B cell (primary cell): ENCODE measurements around the gene DPP4. TPM values are rescaled to one million over a fixed set of nuclear protein-coding genes. Genes with fewer than 3 reads are reported as not detected.

Experiments
- ATAC-seq: fragments of 200-7000 bp; cut with Tn5 transposase; one replicate; pipeline ENCODE4 v1.10.0; 2021; ENCODE audit warnings: low read depth, mild to moderate bottlenecking, moderate number of reproducible peaks, moderate library complexity
- CTCF ChIA-PET: fragments of 350-600 bp; sonication (Branson Sonifier 250); formaldehyde crosslinking; loops from one replicate; lab custom pipeline; 2021; ENCODE audit warnings: antibody characterized with exemption, inconsistent platforms; lab: Charles Lee
- POLR2A ChIA-PET: fragments of 350-600 bp; sonication (Branson Sonifier 250); formaldehyde crosslinking; loops from one replicate; lab custom pipeline; 2021; ENCODE audit warnings: antibody characterized with exemption; lab: Charles Lee
- DNase-seq: peaks from one replicate; pipeline ENCODE4 v3.0.0; 2013
- H2AFZ ChIP-seq: 2 replicates; pipeline ENCODE4 v1.6.1; 2012; ENCODE audit warnings: mild to moderate bottlenecking, low read depth, low read length; ENCODE audit not compliant: insufficient read depth, poor library complexity, severe bottlenecking
- H3K27ac ChIP-seq, 2 donors: 1 replicate in 1 of 2; 2 replicates in 1 of 2; pipeline ENCODE4 v1.5.1; 2012 to 2013; ENCODE audit warnings: low read length in 2 of 2, mild to moderate bottlenecking in 2 of 2, moderate library complexity in 1 of 2
- H3K27me3 ChIP-seq, 4 experiments: fragments of 200-600 bp in 1 of 4; sonication (generic) in 1 of 4; replicated peaks in 1 of 4; 1 replicate in 2 of 4; 2 replicates in 2 of 4; pipeline versions ENCODE4 v1.6.1 to v1.7.0; 2013 to 2016; ENCODE audit warnings: low read length in 3 of 4, mild to moderate bottlenecking in 2 of 4, mixed read lengths in 1 of 4, moderate library complexity in 1 of 4; ENCODE audit not compliant: insufficient read depth in 4 of 4, control insufficient read depth in 3 of 4; ENCODE audit errors: control extremely low read depth in 1 of 4
- H3K36me3 ChIP-seq, 2 experiments: replicated peaks in 1 of 2; 1 replicate in 1 of 2; 2 replicates in 1 of 2; pipeline versions ENCODE4 v1.6.1 to v1.7.1; 2013; ENCODE audit warnings: low read length in 1 of 2; ENCODE audit not compliant: insufficient read depth in 2 of 2, control insufficient read depth in 1 of 2; ENCODE audit errors: control extremely low read depth in 1 of 2, extremely low read depth in 1 of 2
- H3K4me1 ChIP-seq, 2 donors: fragments of 200-600 bp in 1 of 2; sonication (generic) in 1 of 2; 1 replicate in 1 of 2; 2 replicates in 1 of 2; pipeline versions ENCODE4 v1.5.1 to v1.6.1; 2013 to 2017; ENCODE audit warnings: low read length in 2 of 2; ENCODE audit not compliant: control insufficient read depth in 2 of 2, insufficient read depth in 2 of 2
- H3K4me2 ChIP-seq: replicated peaks from 2 replicates; pipeline ENCODE3; 2012; ENCODE audit warnings: mild to moderate bottlenecking, low read depth, low read length; ENCODE audit not compliant: poor library complexity, severe bottlenecking
- H3K4me3 ChIP-seq, 5 experiments: fragments of 200-600 bp in 1 of 5; sonication (generic) in 1 of 5; 1 replicate in 3 of 5; 2 replicates in 2 of 5; pipeline versions ENCODE4 v1.5.1 to v1.7.0; 2011 to 2016; ENCODE audit warnings: low read length in 4 of 5, mild to moderate bottlenecking in 4 of 5, low read depth in 2 of 5, control low read depth in 1 of 5, moderate library complexity in 1 of 5; ENCODE audit not compliant: insufficient read depth in 1 of 5; ENCODE audit errors: control extremely low read depth in 1 of 5, extremely low read depth in 1 of 5
- H3K79me2 ChIP-seq: fragments of 200-600 bp; sonication (generic); one replicate; pipeline ENCODE4 v1.6.0; 2016; ENCODE audit warnings: low read length; ENCODE audit not compliant: control insufficient read depth, insufficient read depth
- H3K9ac ChIP-seq: fragments of 200-600 bp; sonication (generic); 2 replicates; pipeline ENCODE4 v1.6.1; 2017; ENCODE audit warnings: mild to moderate bottlenecking, low read length, moderate library complexity
- H3K9me3 ChIP-seq, 3 donors: one replicate each; pipeline versions ENCODE4 v1.6.1 to v1.7.1; 2013; ENCODE audit warnings: low read length in 2 of 3; ENCODE audit not compliant: control insufficient read depth in 2 of 3, insufficient read depth in 1 of 3; ENCODE audit errors: control extremely low read depth in 1 of 3
- H4K20me1 ChIP-seq: 2 replicates; pipeline ENCODE4 v1.6.0; 2012; ENCODE audit warnings: mild to moderate bottlenecking, low read length; ENCODE audit not compliant: insufficient read depth, control insufficient read depth, poor library complexity, severe bottlenecking
- H3K27ac Mint-ChIP-seq: one replicate; pipeline ENCODE4 v1.8.0; 2021; ENCODE audit warnings: mixed read lengths
- H3K27me3 Mint-ChIP-seq: one replicate; pipeline ENCODE4 v1.8.0; 2021; ENCODE audit warnings: mixed read lengths
- H3K4me1 Mint-ChIP-seq: one replicate; pipeline ENCODE4 v1.8.0; 2021; ENCODE audit warnings: mixed read lengths
- H3K4me3 Mint-ChIP-seq: one replicate; pipeline ENCODE4 v1.8.0; 2021; ENCODE audit warnings: mixed read lengths
- H3K9me3 Mint-ChIP-seq: one replicate; pipeline ENCODE4 v1.8.0; 2022; ENCODE audit warnings: mixed read lengths; ENCODE audit not compliant: insufficient read depth
- EZH2 ChIP-seq: IDR thresholded peaks from 2 replicates; pipeline ENCODE4 v1.6.1; 2012; ENCODE audit warnings: borderline replicate concordance, low read depth, mild to moderate bottlenecking, moderate library complexity, low read length; ENCODE audit not compliant: insufficient read depth, poor library complexity, severe bottlenecking
- WGBS: methylation state at CpG from one replicate; pipeline ENCODE4 v1.1.5; 2013; ENCODE audit warnings: missing lambda C conversion rate; ENCODE audit not compliant: insufficient coverage; 5-methylcytosine and 5-hydroxymethylcytosine counted together
- intact Hi-C: fragments of 100-400 bp; cut with micrococcal nuclease; formaldehyde crosslinking; loops from one replicate; pipeline ENCODE4 v1.10.0; 2022
- polyA plus RNA-seq: library from polyadenylated mRNA; depleted of rRNA; stranded (reverse); fragments of >200 nt; gene quantifications from 2 replicates; pipeline ENCODE4 v1.2.3, GENCODE V29; 2012
- total RNA-seq, 2 donors: library from RNA; stranded (reverse); fragments of 120-200 nt in 1 of 2; gene quantifications; 1 replicate in 1 of 2; 2 replicates in 1 of 2; pipeline versions ENCODE4 v1.2.3 to v1.2.4, GENCODE V29; 2013 to 2022
- TF ChIP-seq, protein P1 (sequence below): fragments of 200-600 bp; IDR thresholded peaks from one replicate; pipeline ENCODE4 v1.8.0; 2022; ENCODE audit warnings: antibody characterized with exemption, mild to moderate bottlenecking

DPP4 gene
- total and polyA plus RNA-seq, 2 donors (not counting 1 experiment from before 2014, with no cell fraction given): 0.18 to 1.2 TPM

DNA sequence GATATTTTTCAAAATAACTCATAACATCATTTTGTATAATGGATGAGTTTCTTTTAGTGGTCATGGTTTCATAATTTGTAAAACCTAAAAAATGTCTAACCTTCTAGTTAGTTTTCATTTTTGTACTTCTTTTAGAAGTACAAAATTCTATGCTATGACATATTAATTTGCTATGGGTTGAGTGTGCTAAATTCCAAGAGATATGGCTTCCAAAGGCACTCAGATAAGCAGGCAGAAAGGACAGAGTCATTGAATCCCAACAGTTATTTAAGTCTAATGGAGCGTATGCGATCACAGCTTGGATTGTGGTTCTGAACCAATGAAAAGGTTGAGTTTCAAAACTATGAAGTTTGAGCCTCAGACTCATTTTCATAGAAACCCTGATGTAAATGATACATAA is 41.1 kb upstream of the DPP4 start:
- H2AFZ ChIP-seq: no peak overlapping the region
- H3K27ac Mint-ChIP-seq: no peak overlapping the region
- no peak overlapping the region for H3K4me3 Mint-ChIP-seq
- no peaks in the 10 kb centered on the region for H3K36me3 ChIP-seq
- H3K79me2 ChIP-seq: no peaks in the 10 kb centered on the region
- 100% methylated on average over 2 of the region's 2 CpGs for WGBS
- POLR2A ChIA-PET: no interaction called here
- DNase-seq (no peak), ATAC-seq (no peak)
- no peak overlapping the region for H3K27ac ChIP-seq
- H3K27me3 ChIP-seq: no peaks in the 10 kb centered on the region
- no peak overlapping the region for H3K4me3 ChIP-seq
- H3K4me1 ChIP-seq: no peaks in the 10 kb centered on the region
- no peaks in the 10 kb centered on the region for H3K9me3 ChIP-seq
- no peaks in the 10 kb centered on the region for H3K9me3 Mint-ChIP-seq
- intact Hi-C loops: no loop called here
- peaks cover 8% of the 10 kb centered on the region for H3K27me3 Mint-ChIP-seq
- TF ChIP-seq, protein P1, sequence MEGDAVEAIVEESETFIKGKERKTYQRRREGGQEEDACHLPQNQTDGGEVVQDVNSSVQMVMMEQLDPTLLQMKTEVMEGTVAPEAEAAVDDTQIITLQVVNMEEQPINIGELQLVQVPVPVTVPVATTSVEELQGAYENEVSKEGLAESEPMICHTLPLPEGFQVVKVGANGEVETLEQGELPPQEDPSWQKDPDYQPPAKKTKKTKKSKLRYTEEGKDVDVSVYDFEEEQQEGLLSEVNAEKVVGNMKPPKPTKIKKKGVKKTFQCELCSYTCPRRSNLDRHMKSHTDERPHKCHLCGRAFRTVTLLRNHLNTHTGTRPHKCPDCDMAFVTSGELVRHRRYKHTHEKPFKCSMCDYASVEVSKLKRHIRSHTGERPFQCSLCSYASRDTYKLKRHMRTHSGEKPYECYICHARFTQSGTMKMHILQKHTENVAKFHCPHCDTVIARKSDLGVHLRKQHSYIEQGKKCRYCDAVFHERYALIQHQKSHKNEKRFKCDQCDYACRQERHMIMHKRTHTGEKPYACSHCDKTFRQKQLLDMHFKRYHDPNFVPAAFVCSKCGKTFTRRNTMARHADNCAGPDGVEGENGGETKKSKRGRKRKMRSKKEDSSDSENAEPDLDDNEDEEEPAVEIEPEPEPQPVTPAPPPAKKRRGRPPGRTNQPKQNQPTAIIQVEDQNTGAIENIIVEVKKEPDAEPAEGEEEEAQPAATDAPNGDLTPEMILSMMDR: no peak
- no peak for TF ChIP-seq EZH2
- no peak overlapping the region for H3K9ac ChIP-seq
- CTCF ChIA-PET: no interaction called here
- H4K20me1 ChIP-seq: no peaks in the 10 kb centered on the region
- H3K4me1 Mint-ChIP-seq: no peaks in the 10 kb centered on the region
- H3K4me2 ChIP-seq: no peak overlapping the region

DNA sequence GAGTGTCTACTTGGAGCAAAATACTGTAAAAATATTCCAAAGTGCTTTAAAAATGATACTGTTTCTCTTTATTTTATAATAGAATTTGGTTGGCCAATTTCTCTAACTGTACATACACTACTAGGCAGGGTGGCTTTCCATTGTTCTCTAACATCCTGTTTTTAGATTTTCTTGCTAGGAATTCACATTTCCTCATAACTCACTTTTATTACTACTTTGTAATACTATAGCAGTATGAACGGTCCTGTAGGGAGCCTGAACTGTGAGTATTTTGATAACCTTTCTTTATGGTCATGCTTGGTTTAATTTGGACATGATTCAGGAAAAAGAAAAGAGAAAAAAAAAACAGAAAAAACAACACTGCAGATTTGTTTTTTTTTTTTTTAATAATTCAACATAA is 40.3 kb upstream of the DPP4 start:
- Mint-ChIP-seq H3K27ac (no peak overlapping the region), H3K27me3 (peaks cover 8% of the 10 kb centered on the region), H3K4me1 (no peaks in the 10 kb centered on the region), H3K4me3 (no peak overlapping the region), H3K9me3 (no peaks in the 10 kb centered on the region)
- intact Hi-C loops: no loop called here
- Histone ChIP-seq H3K36me3 (no peaks in the 10 kb centered on the region), H3K27ac (no peak overlapping the region), H3K9me3 (no peaks in the 10 kb centered on the region), H2AFZ (no peak overlapping the region), H3K79me2 (no peaks in the 10 kb centered on the region), H3K9ac (no peak overlapping the region), H3K4me1 (no peaks in the 10 kb centered on the region), H3K4me2 (no peak overlapping the region), H3K4me3 (no peak overlapping the region), H3K27me3 (no peaks in the 10 kb centered on the region), H4K20me1 (no peaks in the 10 kb centered on the region)
- ChIA-PET CTCF (no interaction called here), POLR2A (no interaction called here)
- no CpG with 5 or more reads among the region's 1 CpG for WGBS
- TF ChIP-seq, protein P1: no peak
- TF ChIP-seq EZH2: no peak
- DNase-seq (no peak), ATAC-seq (no peak)
